Astrocyte (in vitro differentiated cells and primary cell): ENCODE data around the gene FITM1.

ENCODE experiments used
- CTCF ChIP-seq: IDR thresholded peaks from 2 replicates; pipeline ENCODE4 v1.5.1; 2011; ENCODE audit warnings: low read depth, mild to moderate bottlenecking, inconsistent platforms, low read length, moderate library complexity; ENCODE audit not compliant: insufficient read depth
- EZH2 ChIP-seq: IDR thresholded peaks from 2 replicates; pipeline ENCODE4 v1.6.1; 2012; ENCODE audit warnings: mild to moderate bottlenecking, low read length, inconsistent platforms; ENCODE audit not compliant: insufficient read depth

GRCh38 chr14:24089890-24090289, 40.6 kb upstream of the FITM1 start:
- TF ChIP-seq CTCF: no peak
- TF ChIP-seq EZH2: no peak
